Measurements from ENCODE around the gene TEKT4.

DNA sequence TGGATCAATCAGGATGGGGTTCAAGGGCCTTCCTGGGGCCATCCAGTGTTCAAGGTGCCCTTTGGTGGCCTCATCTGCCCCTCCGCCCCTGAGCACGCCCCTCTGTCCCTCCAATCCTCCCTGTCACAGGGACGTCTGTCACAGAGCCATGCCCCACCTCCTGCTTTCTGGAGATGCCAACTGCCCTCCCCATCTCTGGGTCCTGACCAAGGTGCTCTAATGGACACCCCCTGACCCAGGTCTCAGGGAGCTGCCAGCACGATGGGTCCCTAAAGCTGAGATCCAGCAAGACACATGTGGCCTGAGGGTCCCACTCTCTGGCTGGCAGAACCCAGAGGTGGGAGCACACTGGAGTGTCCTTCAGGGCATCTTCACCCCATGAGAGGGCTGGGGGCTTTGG lies 2.1 kb upstream of the TEKT4 start:
- TF ChIP-seq, protein P1, sequence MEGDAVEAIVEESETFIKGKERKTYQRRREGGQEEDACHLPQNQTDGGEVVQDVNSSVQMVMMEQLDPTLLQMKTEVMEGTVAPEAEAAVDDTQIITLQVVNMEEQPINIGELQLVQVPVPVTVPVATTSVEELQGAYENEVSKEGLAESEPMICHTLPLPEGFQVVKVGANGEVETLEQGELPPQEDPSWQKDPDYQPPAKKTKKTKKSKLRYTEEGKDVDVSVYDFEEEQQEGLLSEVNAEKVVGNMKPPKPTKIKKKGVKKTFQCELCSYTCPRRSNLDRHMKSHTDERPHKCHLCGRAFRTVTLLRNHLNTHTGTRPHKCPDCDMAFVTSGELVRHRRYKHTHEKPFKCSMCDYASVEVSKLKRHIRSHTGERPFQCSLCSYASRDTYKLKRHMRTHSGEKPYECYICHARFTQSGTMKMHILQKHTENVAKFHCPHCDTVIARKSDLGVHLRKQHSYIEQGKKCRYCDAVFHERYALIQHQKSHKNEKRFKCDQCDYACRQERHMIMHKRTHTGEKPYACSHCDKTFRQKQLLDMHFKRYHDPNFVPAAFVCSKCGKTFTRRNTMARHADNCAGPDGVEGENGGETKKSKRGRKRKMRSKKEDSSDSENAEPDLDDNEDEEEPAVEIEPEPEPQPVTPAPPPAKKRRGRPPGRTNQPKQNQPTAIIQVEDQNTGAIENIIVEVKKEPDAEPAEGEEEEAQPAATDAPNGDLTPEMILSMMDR (IDR thresholded peaks at IDR 0.05; ENCODE audit: low read depth, low read length, poor library complexity, severe bottlenecking) = no peak
- no peak for TF ChIP-seq EZH2phosphoT487 (IDR thresholded peaks at IDR 0.05; ENCODE audit: borderline replicate concordance, low read length)
